Ovary (tissue), 9 donors: ENCODE data around the gene R3HCC1L. TPM values are rescaled to one million over a fixed set of nuclear protein-coding genes. Genes with fewer than 3 reads are reported as not detected.

Experiments
- DNase-seq, 5 donors: peaks; one replicate each; pipeline ENCODE4 v3.0.0-alpha.2; 2019 to 2020
- H3K27ac ChIP-seq, 2 donors: fragments of 200-600 bp; one replicate each; pipeline versions ENCODE4 v1.5.1 to v1.8.0; 2019 to 2022
- H3K27me3 ChIP-seq: fragments of 200-600 bp; one replicate; pipeline ENCODE4 v1.8.0; 2022
- H3K36me3 ChIP-seq: fragments of 200-600 bp; sonication (generic); one replicate; pipeline ENCODE4 v1.5.1; 2019
- H3K4me1 ChIP-seq: one replicate; pipeline ENCODE4 v1.8.1; 2013; ENCODE audit warnings: mild to moderate bottlenecking, moderate library complexity; ENCODE audit not compliant: insufficient read depth
- H3K4me3 ChIP-seq: fragments of 200-600 bp; sonication (generic); one replicate; pipeline ENCODE4 v1.5.1; 2017
- H3K9me3 ChIP-seq, 2 donors: fragments of 200-600 bp in 1 of 2; sonication (generic) in 1 of 2; one replicate each; pipeline versions ENCODE4 v1.5.1 to v1.8.1; 2013 to 2019; ENCODE audit warnings: mild to moderate bottlenecking in 1 of 2, moderate library complexity in 1 of 2
- CTCF ChIP-seq, 3 donors: fragments of 450-650 bp in 2 of 3; fragments of 200-600 bp in 1 of 3; IDR thresholded peaks; one replicate each; pipeline versions ENCODE4 v1.5.1 to v1.8.0; 2016 to 2022; ENCODE audit warnings: antibody characterized with exemption in 3 of 3, mild to moderate bottlenecking in 1 of 3
- EP300 ChIP-seq: sonication (generic); formaldehyde crosslinking; IDR thresholded peaks from one replicate; pipeline ENCODE4 v1.6.1; 2017; ENCODE audit warnings: antibody characterized with exemption
- POLR2A ChIP-seq: fragments of 450-650 bp; IDR thresholded peaks from one replicate; pipeline ENCODE4 v1.6.1; 2017; ENCODE audit warnings: antibody characterized with exemption, mild to moderate bottlenecking, moderate library complexity
- WGBS, 3 donors: extraction: QIAGEN DNeasy Blood & Tissue Kit in 1 of 3; methylation state at CpG; one replicate each; pipeline versions ENCODE4 v1.1.5 to v1.1.7; 2013 to 2017; 5-methylcytosine and 5-hydroxymethylcytosine counted together
- intact Hi-C, 4 donors: fragments of 100-400 bp; cut with DNase I; formaldehyde crosslinking; loops; one replicate each; pipeline versions ENCODE4 v1.11.0 to v1.15.1; 2022 to 2023
- polyA plus RNA-seq, 2 donors: library from polyadenylated mRNA; stranded (reverse); fragments of 200-250 nt in 1 of 2; fragments of 350-450 nt in 1 of 2; fragmentation: Illumina TruSeq in 1 of 2; extraction: RNeasy Lipid Tissue Mini Kit (QIAGEN cat#74804) in 1 of 2; gene quantifications; one replicate each; pipeline ENCODE4 v1.2.3, GENCODE V29; 2013 to 2014
- total RNA-seq, 7 donors: library from RNA; depleted of rRNA in 2 of 7; stranded (reverse); fragments of >200 nt in 2 of 7; fragmentation: NEBNext Ultra II Directional in 3 of 7; extraction: Animal tissue kit (Norgen Biotek cat#: 25700) in 3 of 7; gene quantifications; one replicate each; pipeline versions ENCODE4 v1.1.0 to v1.2.4, GENCODE V29; 2016 to 2023
- donor health status: DM: no; HTN: no; CAD: no; lungs with moderate emphysema.
- donor health status: DM: no; HTN: no; CAD: no.
- donor health status: Bipolar disorder and iron deficiency.
- donor health status: DM: yes; HTN: yes; CAD: no.
- donor health status: DM: no; HTN: no; CAD: no.
- donor health status: DM: yes; HTN: yes; CAD: no.

The R3HCC1L gene
- total and polyA plus RNA-seq, 9 donors, result 7.4 to 10.8 (median 9.1) TPM

GRCh38 chr10:98254234-98254974 is 119.9 kb downstream of the R3HCC1L start:
- no peak overlapping the region for H3K4me3 ChIP-seq
- no peak for DNase-seq
- no peak overlapping the region for H3K27ac ChIP-seq
- no peaks in the 10 kb centered on the region for H3K4me1 ChIP-seq
- no peaks in the 10 kb centered on the region for H3K9me3 ChIP-seq
- intact Hi-C loops, result no loop called here
- H3K27me3 ChIP-seq, result no peaks in the 10 kb centered on the region
- no peaks in the 10 kb centered on the region for H3K36me3 ChIP-seq
- TF ChIP-seq EP300 (no peak), POLR2A (no peak), CTCF (IDR thresholded peaks at IDR 0.05) (no peak)
- WGBS, 3 donors, result 70 to 73% (median 70%) methylated on average over 10 of the region's 10 CpGs

DNA sequence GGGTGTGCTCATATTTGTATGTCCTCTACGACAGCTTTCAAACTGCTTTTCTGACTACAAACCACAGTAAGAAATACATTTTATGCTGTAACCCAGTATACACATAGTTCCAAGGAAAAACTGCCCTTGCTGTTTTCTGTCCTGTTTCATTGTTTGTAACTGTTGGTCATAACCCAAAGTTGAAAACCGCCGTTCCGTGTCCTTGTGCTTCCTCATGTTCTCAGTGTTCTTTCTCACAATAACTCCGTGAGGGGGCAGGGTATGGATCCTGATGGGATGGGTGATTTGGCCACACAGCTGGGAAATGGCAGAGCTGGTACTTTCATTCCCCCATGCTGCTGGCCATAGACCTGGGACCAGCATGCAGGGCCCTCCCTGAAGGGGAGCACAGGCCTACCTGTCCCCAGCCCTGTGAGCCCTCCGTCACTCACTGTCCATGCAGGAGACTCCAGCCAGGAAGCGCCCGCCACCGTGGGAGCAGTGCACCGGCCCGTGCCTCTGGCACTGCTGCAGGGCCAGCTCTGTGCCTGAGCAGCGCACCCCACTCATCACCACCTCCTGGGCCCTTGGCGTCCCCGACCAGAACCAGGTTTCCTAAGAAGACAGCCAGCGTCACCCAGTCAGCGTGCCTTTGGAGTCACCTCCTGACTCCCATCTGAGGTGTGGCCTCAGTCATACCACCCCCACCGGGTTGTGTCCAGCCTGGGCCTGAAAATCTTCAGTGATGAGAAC is 120.9 kb downstream of the R3HCC1L start:
- no peak for DNase-seq
- no peaks in the 10 kb centered on the region for H3K9me3 ChIP-seq
- WGBS, 3 donors, result 71 to 78% (median 74%) methylated on average over 17 of the region's 17 CpGs
- no peak overlapping the region for H3K4me3 ChIP-seq
- no peaks in the 10 kb centered on the region for H3K27me3 ChIP-seq
- intact Hi-C loops, result no loop called here
- H3K4me1 ChIP-seq, result no peaks in the 10 kb centered on the region
- TF ChIP-seq CTCF (IDR thresholded peaks at IDR 0.05), result no peak
- TF ChIP-seq POLR2A, result no peak
- no peak for TF ChIP-seq EP300
- no peak overlapping the region for H3K27ac ChIP-seq
- H3K36me3 ChIP-seq, result no peaks in the 10 kb centered on the region

DNA sequence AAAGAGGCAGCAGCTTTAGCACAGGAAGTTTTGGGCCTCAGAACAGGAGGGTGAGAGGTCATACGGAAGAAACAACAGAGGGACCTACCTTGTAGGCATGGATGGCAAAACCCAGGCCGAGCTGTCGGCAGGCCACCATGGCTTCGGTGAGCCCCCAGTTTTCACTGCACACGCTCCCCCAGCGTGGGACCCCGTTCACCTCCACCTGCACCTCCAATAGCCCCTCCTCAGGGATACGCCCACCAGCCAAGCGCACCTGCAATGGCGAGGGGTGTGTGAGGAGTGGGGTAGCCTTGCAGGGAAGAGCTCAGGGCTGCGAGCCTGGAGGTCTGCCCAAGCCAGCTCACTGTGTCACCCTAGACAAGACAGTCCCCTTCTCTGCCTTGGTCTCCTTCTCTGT is 122.2 kb downstream of the R3HCC1L start:
- Histone ChIP-seq H3K4me3 (no peak overlapping the region), H3K36me3 (no peaks in the 10 kb centered on the region), H3K4me1 (no peaks in the 10 kb centered on the region), H3K9me3 (no peaks in the 10 kb centered on the region), H3K27me3 (no peaks in the 10 kb centered on the region), H3K27ac (no peak overlapping the region)
- TF ChIP-seq POLR2A, result no peak
- TF ChIP-seq EP300, result no peak
- no peak for TF ChIP-seq CTCF (IDR thresholded peaks at IDR 0.05)
- no peak for DNase-seq
- WGBS, 3 donors, result 93 to 94% (median 93%) methylated on average over 11 of the region's 11 CpGs
- intact Hi-C loops, result no loop called here

- H3K36me3 ChIP-seq, result no peaks in the 10 kb centered on the region
These were observed 122.7 kb downstream of the R3HCC1L start for GRCh38 chr10:98257198-98257597.

More at GRCh38 chr10:98257198-98257597, 122.7 kb downstream of the R3HCC1L start:
- Histone ChIP-seq H3K27ac (no peak overlapping the region), H3K4me1 (no peaks in the 10 kb centered on the region), H3K4me3 (no peak overlapping the region), H3K27me3 (no peaks in the 10 kb centered on the region), H3K9me3 (no peaks in the 10 kb centered on the region)
- no peak for TF ChIP-seq CTCF (IDR thresholded peaks at IDR 0.05)
- no peak for TF ChIP-seq POLR2A
- TF ChIP-seq EP300, result no peak
- intact Hi-C loops, result no loop called here
- no peak for DNase-seq
- 78 to 88% (median 79%) methylated on average over 12 of the region's 12 CpGs for WGBS, 3 donors
